Transverse colon (tissue), 4 donors: Measurements from ENCODE around the gene GPHN. TPM values are rescaled to one million over a fixed set of nuclear protein-coding genes. Genes with fewer than 3 reads are reported as not detected.
"Not testable (repeated sequence)": the region's sequence is repeated elsewhere in the genome, so short reads cannot be mapped to it uniquely, and the experiment has no call there.

Experiments
- DNase-seq: peaks from one replicate; pipeline ENCODE4 v3.0.0-alpha.2; 2019
- H3K27ac ChIP-seq, 4 donors: fragments of 200-600 bp; sonication (generic); 2 replicates each; pipeline ENCODE4 v1.5.1; 2016 to 2018; ENCODE audit warnings: inconsistent platforms in 4 of 4
- H3K27me3 ChIP-seq: fragments of 200-600 bp; sonication (generic); 2 replicates; pipeline ENCODE4 v1.5.1; 2017; ENCODE audit warnings: inconsistent platforms
- H3K36me3 ChIP-seq, 4 donors: fragments of 200-600 bp; sonication (generic); 2 replicates each; pipeline ENCODE4 v1.5.1; 2017 to 2019; ENCODE audit warnings: inconsistent platforms in 4 of 4
- H3K4me1 ChIP-seq, 4 donors: fragments of 200-600 bp; sonication (generic); 2 replicates each; pipeline ENCODE4 v1.5.1; 2017 to 2020; ENCODE audit warnings: inconsistent platforms in 4 of 4
- H3K4me3 ChIP-seq, 4 donors: fragments of 200-600 bp; sonication (generic); 1 replicate in 1 of 4; 2 replicates in 3 of 4; pipeline versions ENCODE4 v1.5.1 to v1.6.1; 2017 to 2019; ENCODE audit warnings: inconsistent platforms in 4 of 4
- H3K9me3 ChIP-seq, 2 donors: fragments of 200-600 bp; sonication (generic); 2 replicates each; pipeline ENCODE4 v1.5.1; 2017 to 2019; ENCODE audit warnings: inconsistent platforms in 2 of 2
- EP300 ChIP-seq: sonication (generic); formaldehyde crosslinking; IDR thresholded peaks from one replicate; pipeline ENCODE4 v1.6.1; 2017; ENCODE audit warnings: antibody characterized with exemption, low read depth
- POLR2A ChIP-seq: fragments of 450-650 bp; IDR thresholded peaks from one replicate; pipeline ENCODE4 v1.6.1; 2016; ENCODE audit warnings: antibody characterized with exemption, mild to moderate bottlenecking, moderate library complexity
- POLR2AphosphoS5 ChIP-seq, 3 donors: sonication (generic); formaldehyde crosslinking; IDR thresholded peaks; one replicate each; pipeline ENCODE4 v1.6.1; 2016; ENCODE audit warnings: antibody characterized with exemption in 3 of 3
- WGBS, 2 donors: methylation state at CpG; one replicate each; pipeline ENCODE4 v1.1.5; 2018; ENCODE audit warnings: low coverage in 1 of 2; 5-methylcytosine and 5-hydroxymethylcytosine counted together
- in situ Hi-C, 4 donors: fragments of 200-750 bp; cut with MboI; loops; one replicate each; pipeline versions ENCODE4 v1.15.0 to v1.15.1; 2017; ENCODE audit warnings: low sequenced_read_pairs in 3 of 4, low pct_ligation_motif_present in 1 of 4, low pct_unique_long_range_greater_than_20kb in 1 of 4
- intact Hi-C: fragments of 100-400 bp; cut with DNase I; formaldehyde crosslinking; loops from one replicate; pipeline ENCODE4 v1.15.1; 2023; ENCODE audit warnings: low total_unique reads
- total RNA-seq, 4 donors: library from RNA; depleted of rRNA; stranded (reverse); fragments of >200 nt; gene quantifications; one replicate each; pipeline ENCODE4 v1.1.0, GENCODE V29; 2016
- TF ChIP-seq, protein P1 (sequence below), 5 experiments: fragments of 200-600 bp in 3 of 5; fragments of 450-650 bp in 2 of 5; sonication (generic) in 3 of 5; IDR thresholded peaks; 1 replicate in 2 of 5; 2 replicates in 3 of 5; pipeline ENCODE4 v1.5.1; 2016 to 2017; ENCODE audit warnings: antibody characterized with exemption in 5 of 5, inconsistent platforms in 3 of 5, mild to moderate bottlenecking in 2 of 5, moderate library complexity in 1 of 5

The GPHN gene
- total RNA-seq, 4 donors from 2014 or later: 8.6 to 59.7 (median 23.6) TPM

DNA sequence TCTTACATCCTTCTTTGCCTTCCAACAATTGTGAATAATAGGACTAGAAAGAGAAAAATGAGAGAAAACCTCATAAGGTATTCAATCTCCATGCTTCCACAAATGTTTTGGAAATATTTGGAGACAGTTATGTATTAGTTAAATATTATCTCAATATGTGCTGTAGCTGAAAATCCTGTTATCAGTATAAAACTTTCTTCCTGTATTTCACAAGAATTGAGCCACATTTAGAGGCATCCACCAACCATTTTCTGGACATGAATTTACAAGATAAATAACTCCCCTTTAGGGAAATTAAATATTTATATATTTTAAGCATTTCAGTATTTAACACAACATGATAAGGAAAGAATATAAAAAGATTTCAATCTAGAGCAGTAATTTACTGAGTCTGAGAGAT lies 200.3 kb downstream of the GPHN start:
- no peak overlapping the region for H3K27ac ChIP-seq
- H3K4me3 ChIP-seq: no peak overlapping the region
- peaks cover 12 to 18% of the 10 kb centered on the region in 2 donors for H3K9me3 ChIP-seq
- TF ChIP-seq, protein P1, sequence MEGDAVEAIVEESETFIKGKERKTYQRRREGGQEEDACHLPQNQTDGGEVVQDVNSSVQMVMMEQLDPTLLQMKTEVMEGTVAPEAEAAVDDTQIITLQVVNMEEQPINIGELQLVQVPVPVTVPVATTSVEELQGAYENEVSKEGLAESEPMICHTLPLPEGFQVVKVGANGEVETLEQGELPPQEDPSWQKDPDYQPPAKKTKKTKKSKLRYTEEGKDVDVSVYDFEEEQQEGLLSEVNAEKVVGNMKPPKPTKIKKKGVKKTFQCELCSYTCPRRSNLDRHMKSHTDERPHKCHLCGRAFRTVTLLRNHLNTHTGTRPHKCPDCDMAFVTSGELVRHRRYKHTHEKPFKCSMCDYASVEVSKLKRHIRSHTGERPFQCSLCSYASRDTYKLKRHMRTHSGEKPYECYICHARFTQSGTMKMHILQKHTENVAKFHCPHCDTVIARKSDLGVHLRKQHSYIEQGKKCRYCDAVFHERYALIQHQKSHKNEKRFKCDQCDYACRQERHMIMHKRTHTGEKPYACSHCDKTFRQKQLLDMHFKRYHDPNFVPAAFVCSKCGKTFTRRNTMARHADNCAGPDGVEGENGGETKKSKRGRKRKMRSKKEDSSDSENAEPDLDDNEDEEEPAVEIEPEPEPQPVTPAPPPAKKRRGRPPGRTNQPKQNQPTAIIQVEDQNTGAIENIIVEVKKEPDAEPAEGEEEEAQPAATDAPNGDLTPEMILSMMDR (IDR thresholded peaks at IDR 0.05): no peak
- no peak for TF ChIP-seq EP300
- no peak for TF ChIP-seq POLR2A
- H3K36me3 ChIP-seq: no peaks in the 10 kb centered on the region
- DNase-seq: no peak
- intact Hi-C loops: no loop called here
- no peaks in the 10 kb centered on the region for H3K4me1 ChIP-seq
- no peaks in the 10 kb centered on the region for H3K27me3 ChIP-seq
- in situ Hi-C loops: no loop called here

DNA sequence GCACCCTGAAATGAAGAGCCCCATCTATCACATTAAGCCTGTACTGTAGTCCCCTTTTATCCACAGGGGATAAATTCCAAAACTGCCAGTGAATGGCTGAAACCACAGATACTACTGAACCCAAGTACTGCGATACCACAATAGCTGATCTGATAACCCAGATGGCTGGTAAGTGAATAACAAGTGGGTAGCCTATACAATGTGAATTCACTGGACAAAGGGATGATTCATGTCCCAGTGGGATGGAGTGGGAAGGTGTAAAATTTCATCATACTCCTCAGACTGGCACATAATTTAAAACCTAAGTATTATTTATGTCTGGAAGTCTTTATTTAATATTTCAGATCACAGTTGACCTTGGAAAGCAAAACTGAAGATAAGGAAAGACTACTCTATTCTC lies 201.3 kb downstream of the GPHN start:
- Histone ChIP-seq H3K36me3 (no peaks in the 10 kb centered on the region), H3K27ac (no peak overlapping the region), H3K9me3 (peaks cover 12 to 18% of the 10 kb centered on the region in 2 donors), H3K4me3 (no peak overlapping the region), H3K27me3 (no peaks in the 10 kb centered on the region), H3K4me1 (no peaks in the 10 kb centered on the region)
- 93 to 100% methylated on average over 1 of the region's 1 CpG for WGBS, 2 donors
- TF ChIP-seq, protein P1 (IDR thresholded peaks at IDR 0.05): no peak
- no peak for TF ChIP-seq POLR2A
- TF ChIP-seq EP300: no peak
- TF ChIP-seq POLR2AphosphoS5 (IDR thresholded peaks at IDR 0.05): no peak
- in situ Hi-C loops (no loop called here), intact Hi-C loops (no loop called here)
- DNase-seq: no peak

DNA sequence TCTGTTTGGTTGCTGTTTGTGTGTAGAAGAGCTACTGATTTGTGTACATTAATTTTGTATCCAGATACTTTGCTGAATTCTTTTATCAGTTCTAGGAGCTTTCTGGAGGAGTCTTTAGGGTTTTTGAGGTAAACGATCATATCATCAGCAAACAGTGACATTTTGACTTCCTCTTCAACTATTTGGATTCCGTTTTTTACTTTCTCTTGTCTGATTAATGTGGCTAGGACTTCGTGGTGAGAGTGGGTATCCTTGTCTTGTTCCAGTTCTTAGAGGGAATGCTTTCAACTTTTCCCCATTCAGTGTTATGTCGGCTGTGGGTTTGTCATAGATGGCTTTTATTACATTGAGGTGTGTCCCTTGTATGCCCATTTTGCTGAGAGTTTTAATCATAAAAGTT lies 206.3 kb downstream of the GPHN start:
- WGBS, 2 donors: 64 to 75% methylated on average over 3 to 4 of the region's 4 CpGs
- intact Hi-C loops, H3K4me1 ChIP-seq, H3K36me3 ChIP-seq, DNase-seq, H3K27ac ChIP-seq, in situ Hi-C loops, H3K9me3 ChIP-seq, H3K27me3 ChIP-seq, H3K4me3 ChIP-seq: not testable (repeated sequence)

DNA sequence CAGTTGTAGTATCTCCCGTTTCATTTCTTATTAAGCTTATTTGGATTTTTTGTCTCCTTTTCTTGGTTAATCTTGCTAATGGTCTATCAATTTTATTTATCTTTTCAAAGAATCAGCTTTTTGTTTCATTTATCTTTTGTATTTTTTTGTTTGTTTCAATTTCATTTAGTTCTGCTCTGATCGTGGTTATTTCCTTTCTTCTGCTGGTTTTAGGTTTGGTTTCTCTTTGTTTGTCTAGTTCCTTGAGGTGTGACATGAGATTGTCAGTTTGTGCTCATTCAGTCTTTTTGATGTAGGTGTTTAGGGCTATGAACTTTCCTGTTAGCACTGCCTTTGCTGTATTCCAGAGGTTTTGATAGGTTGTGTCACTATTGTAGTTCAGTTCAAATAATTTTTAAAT lies 207.4 kb downstream of the GPHN start:
- intact Hi-C loops, DNase-seq, H3K9me3 ChIP-seq, H3K4me1 ChIP-seq, H3K36me3 ChIP-seq, in situ Hi-C loops, H3K4me3 ChIP-seq, H3K27ac ChIP-seq, H3K27me3 ChIP-seq: not testable (repeated sequence)
- WGBS, 2 donors: 53 to 67% methylated on average over 2 of the region's 2 CpGs

DNA sequence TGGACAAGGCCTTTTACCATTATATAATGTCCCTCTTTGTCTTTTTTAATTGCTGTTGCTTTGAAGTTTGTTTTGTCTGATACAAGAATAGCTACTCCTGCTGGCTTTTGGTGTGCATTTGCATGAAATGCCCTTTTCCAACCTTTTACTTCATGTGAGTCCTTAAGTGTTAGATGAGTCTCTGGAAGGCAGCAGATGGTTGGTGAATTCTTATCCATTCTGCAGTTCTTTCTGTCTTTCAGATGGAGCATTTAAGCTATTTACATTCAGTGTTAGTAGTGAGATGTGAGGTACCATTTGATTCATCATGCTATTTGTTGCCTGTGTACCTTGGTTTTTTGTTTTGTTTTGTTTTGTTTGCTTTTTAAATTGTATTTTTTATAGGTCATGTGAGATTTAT lies 208.3 kb downstream of the GPHN start:
- H3K4me3 ChIP-seq: no peak overlapping the region
- peaks cover 4 to 5% of the 10 kb centered on the region in 2 donors for H3K9me3 ChIP-seq
- in situ Hi-C loops: no loop called here
- intact Hi-C loops: no loop called here
- H3K27ac ChIP-seq: no peak overlapping the region
- no peaks in the 10 kb centered on the region for H3K4me1 ChIP-seq
- no peaks in the 10 kb centered on the region for H3K36me3 ChIP-seq
- no peak for TF ChIP-seq POLR2AphosphoS5 (IDR thresholded peaks at IDR 0.05)
- no peak for TF ChIP-seq EP300
- no peak for TF ChIP-seq POLR2A
- TF ChIP-seq, protein P1 (IDR thresholded peaks at IDR 0.05): no peak
- no peak for DNase-seq
- H3K27me3 ChIP-seq: no peaks in the 10 kb centered on the region
